Measurements from ENCODE around the gene LRIT2.

The LRIT2 gene, protein sequence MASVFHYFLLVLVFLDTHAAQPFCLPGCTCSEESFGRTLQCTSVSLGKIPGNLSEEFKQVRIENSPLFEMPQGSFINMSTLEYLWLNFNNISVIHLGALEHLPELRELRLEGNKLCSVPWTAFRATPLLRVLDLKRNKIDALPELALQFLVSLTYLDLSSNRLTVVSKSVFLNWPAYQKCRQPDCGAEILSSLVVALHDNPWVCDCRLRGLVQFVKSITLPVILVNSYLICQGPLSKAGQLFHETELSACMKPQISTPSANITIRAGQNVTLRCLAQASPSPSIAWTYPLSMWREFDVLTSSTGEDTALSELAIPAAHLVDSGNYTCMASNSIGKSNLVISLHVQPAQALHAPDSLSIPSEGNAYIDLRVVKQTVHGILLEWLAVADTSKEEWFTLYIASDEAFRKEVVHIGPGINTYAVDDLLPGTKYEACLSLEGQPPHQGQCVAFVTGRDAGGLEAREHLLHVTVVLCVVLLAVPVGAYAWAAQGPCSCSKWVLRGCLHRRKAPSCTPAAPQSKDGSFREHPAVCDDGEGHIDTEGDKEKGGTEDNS
- total RNA-seq, result 0 reads per million in 2 donors

DNA sequence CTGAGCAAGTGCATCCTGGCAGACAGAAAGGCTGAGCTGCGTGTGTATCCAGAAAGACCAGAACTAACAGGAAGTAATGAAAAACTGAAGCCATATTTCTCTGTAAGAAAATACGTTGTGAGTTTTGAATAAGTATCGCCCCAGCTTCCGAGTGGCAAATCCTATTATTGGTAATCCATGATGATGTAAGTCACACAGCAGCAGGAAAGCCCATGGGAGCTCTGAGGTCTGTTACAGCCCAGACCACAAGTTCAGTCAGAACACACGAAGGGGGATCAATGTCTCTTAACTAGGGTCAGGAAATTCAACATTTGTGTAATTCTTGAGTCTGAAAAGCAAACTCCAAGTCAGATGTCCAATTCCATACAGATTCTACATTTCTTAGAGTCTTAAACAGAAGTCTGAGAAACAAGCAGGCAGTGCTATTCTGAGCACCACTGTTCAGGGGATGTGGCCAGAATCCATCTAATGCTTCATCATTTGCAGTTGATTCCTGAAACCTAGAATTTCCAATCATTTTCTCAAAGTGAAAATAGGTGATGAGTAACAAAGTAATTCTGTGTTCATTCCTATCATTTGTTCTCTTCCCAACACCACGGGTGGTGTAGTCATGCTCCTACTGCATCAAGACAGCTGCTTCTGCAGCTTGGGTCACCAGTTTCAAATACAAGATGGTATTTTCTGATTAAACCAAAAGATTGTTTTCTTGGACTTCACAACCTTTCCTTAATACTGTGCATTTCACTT lies at the start of gene LRIT2:
Gene LRIT2 (minus strand): TSS at position 118 of the 747 bp plus-strand sequence. CDS start 24 bp downstream, at position 94.
- no peak for DNase-seq

GRCh38 chr10:84270708-84271107 lies 45.4 kb upstream of the LRIT2 start:
- DNase-seq, result no peak

DNA sequence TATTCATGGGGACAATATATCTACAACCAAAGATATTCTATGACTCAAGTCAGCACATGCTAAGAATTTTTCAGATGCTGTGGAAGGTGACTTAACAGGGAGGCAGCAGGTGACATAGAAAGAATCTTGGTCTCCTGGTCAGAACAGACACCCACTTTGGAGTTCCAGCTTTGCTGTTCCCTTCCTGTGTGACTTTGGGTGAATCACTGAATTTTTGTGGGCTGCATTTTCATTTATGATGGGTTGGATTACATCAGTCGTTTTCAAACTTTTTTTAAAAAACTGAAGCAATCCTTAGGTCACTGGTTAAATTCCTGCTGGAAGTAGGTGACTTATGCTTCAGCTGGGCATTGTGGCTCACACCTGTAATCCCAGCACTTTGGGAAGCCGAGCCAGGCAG lies 44.4 kb upstream of the LRIT2 start:
- DNase-seq, result no peak

DNA sequence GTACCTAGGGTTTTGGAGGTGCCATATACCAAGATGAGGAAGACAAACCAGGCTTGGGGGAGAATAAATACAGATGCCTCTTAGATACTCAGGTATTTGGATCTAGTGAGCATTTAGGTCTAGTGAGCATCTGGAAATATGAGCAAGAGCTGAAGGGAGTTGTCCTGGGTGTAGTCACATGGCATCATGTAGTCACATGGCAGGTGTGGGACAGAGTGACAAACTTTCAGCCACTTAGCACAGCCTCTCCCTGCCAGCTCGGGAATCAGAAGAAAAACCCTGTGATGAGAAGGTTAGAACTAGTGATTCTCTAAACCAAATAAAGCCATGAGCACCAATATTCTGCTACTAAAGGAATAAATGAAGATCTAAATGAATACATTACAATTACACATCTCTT lies 43.8 kb upstream of the LRIT2 start:
- no peak for DNase-seq

DNA sequence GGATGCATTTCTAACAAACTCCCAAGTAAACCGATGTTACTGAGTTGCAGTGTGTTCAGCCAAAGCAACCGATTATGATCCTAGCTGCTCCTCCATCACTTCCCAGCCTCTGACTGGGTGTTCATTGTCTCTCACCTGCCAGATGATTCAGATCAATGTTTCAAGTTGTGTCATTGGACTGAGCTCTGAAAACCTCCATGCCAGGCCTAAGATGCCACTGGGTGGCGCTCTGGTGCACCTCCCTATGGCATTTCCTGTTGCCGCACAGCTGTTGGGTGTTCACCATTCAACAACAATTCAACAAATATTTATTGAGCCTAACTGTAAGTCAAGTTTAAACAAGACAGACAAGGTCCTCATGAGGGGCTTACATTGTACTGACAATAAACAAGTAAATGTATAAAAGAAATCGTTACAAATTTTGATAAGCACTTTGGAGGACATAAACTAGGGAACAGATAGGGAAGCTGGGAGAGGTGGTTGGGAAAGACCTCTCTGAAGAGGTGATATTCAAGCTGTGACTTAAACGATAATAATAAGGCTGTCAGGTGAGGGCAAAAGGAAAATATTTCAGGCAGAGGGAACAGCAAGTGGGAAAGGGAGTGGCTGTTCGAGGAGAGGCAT lies 42.3 kb upstream of the LRIT2 start:
- peak; percentile 45 for DNase-seq

DNA sequence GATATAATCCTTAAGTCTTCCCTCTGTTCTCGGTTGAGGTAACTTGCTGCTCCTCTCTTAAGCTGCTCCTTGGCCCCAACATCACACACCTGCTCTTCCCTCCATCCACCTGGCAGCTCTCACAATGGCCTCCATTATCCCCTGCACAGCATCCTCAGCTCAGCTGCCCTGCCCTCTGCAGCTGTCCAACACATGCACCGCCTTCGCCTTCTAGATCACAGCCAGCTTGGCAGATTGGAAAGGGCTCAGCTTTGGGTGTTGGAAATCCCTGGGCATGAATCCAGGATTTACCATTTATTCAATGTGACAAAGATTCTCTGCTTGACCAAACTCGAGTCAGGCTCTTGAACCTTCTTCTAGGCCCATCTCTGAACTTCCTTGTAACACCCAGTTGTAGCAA lies 40.1 kb upstream of the LRIT2 start:
- no peak for DNase-seq

DNA sequence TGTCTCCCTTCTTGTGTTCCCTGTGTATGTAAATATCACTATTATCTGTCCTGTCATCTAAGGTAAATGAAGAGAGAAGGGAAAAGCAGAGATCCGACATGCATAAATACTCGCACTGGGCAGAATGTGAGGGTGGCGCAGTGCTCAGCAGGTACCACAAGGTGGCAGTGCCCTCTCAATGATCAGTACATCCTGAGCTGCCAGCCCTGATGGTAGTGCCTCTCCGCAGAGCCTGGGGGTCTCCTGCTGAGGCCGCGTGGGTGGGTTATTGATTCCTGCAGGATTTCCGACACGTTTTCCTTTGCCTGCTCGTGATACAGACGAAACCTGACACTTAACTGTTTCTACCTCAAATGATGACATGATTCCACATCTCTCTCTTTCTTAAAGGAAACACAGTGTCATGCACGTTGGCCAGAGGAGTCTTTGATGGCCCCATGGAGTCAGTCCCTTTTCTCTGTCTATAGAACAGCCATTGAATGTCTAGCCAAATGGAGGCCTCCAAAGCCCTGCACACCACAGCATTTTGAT lies 39.3 kb upstream of the LRIT2 start:
- peak; percentile 58 for DNase-seq

- no peak for DNase-seq
These were observed 38.4 kb upstream of the LRIT2 start for GRCh38 chr10:84263716-84264115.

DNA sequence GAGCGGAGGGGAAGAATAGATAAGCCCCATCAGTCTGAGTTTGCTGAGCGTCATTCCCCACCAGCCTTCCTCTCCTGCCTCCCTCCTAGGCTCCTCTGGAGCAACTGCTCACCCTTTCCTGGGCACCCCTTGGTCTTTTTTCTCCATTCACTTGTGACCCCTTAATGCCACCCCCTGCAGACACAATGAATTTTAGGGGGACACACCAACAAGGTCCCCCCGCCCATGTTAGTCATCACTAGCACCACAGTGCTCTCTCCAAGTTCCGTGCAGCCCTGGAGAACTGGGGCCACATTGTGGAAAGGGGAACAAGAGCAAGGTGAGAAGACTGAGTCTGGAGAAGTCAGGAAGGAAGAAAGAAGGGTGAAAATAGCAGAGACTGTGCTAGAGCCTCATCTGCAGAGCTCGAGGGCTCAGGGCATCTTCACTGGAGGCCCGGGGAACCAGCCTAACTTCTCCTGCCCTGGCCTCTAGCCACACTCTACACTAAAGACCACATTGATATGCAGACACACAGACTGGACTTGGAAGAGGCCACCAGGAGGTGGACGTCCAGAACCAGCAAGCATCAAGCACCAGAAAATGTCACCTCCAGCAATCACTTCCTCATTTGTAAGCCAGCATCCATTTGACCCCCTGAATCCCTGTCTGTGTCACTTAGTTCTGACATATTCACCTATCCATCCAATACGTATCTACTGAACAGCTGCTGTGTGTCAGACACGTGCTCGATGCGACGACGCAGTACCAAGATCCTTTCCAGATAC lies 37.0 kb upstream of the LRIT2 start:
- no peak for DNase-seq

DNA sequence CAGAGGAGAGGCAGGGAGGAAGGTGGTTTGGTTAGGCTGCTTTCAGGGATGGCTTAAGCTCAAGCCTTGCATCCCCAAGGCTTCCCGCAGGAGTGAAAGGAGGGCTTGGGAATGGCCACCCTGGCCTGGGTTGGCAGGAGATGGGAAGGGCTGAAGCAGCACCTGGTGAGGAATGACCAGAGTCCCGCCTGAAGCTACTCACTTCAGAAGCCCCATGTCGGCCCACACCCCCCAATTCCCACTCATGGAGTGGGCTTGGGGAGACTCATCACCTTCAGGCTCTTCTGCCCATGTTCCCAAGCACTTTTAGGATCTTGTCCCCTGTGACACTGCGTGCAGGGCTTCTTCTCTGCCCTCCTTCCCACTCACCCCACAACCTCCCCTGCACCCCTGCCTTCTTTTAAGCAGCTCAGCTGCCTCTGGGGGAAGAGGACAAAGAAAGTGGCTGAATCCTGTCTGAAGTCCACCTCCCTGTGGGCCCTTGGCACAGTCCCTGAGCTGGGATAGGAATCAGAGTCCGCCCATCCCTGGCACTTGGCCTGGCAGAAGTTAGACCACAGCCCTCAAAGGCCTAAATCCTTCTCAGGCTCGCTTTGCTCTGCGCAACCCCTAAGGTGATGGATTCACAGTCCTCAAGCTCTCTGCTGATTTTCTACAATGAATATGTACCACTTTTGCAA lies 36.0 kb upstream of the LRIT2 start:
- no peak for DNase-seq

DNA sequence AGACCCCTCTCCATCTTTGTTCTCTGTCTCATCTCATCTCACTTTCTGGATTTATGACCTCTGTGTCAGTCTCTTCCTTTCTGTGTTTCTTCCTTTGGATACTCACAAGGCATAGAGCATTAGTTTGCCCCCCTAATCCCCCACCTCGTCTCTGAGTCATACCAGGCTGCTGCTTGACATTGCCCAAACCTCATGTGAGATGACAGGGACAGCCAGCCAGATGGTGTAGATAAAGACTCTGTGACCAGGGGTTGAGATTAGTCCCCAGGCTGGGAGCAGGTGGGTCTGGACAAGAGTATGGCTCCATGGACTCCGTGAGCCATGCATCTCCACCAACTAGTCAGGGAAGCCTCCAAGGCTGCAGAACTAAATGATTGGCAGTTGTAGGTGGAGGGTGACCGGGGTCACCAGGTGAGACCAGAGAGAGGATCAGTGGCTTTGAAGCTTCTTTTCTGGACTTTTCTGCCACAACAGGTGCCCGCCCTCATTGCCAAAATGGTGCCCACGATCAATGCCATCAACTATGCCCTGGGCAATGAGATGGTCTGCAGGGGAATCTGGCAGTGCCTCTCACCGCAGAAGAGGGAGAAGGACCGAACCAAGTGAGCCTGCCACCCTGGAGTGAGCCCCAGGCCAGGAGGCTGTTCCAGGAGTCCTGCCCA lies 32.8 kb upstream of the LRIT2 start:
- no peak for DNase-seq

DNA sequence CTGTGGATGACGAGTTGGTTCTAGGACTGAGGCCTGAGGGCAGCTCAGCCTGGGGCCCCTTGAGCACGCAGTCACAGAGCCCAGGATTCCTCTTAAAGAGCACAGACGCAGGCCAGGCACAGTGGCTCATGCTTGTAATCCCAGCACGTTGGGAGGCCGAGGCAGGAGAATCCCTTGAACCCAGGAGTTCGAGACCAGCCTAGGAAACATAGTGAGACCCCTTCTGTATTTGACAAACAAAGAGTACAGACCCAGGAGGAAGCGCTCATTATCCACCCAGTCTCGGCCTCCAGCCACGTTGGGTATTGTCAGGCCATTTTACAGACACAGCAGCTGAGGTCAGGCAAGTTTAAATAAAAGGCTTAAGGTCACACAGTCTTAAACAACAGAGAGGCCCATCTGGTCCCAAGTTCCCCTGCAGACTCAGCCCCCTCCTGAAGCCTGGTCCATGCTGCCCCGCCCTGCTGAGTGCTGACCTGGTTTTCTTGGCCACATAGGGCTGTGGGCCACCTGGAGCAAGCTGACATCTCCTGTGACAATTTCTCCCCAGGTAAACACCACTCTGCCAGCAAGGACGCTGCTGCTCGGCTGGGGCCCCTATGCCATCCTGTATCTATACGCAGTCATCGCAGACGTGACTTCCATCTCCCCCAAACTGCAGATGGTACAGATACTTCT lies 32.1 kb upstream of the LRIT2 start:
- DNase-seq, result no peak

GRCh38 chr10:84256510-84257342 lies 31.4 kb upstream of the LRIT2 start:
- DNase-seq, result peak; percentile 10

DNA sequence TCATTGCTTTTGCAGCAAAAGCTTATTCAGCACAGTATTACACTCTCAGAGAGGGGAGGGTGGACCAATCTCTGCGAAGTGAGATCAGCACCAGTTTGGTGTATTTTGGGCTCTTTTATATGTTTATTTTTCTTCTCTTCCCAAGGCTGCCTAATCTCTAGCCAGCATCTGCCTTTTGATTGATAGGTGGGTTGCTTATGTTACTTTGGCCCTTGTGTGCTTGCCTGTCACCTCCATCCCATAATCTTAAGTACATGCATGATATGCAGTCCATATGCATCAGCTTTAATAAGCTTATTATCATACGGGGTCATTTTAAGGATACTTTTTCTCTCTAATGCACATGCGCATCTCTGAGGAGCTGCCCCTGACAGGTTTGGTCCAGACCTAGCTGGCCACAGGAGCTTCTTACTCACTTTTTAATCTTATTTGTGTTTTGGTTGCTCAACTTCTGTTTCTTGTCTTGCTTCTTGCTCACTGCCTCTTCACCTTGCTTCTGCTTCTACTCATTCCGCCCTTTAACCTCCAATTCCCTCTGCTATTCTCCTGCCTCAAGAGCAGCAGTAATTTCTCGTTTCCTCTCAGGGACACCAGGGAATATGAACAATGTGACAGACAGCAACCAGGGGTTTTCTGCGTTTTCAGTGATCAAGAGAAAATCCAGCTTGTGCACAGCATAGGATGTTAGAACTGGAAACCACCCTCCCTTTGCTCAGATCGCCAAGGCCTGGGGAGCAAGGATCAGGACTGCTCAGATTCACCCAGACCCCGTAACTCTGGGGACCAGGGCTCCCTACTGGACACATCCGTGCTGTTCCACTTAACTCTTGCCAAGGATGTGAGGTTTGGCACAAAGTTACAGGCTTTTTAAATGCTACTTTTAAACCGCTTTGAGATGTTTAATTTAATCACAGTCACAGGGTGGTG lies 29.5 kb upstream of the LRIT2 start:
- no peak for DNase-seq

GRCh38 chr10:84248794-84249193 lies 23.4 kb upstream of the LRIT2 start:
- no peak for DNase-seq

- no peak for DNase-seq
These were observed 22.2 kb upstream of the LRIT2 start for GRCh38 chr10:84247496-84247895.

DNA sequence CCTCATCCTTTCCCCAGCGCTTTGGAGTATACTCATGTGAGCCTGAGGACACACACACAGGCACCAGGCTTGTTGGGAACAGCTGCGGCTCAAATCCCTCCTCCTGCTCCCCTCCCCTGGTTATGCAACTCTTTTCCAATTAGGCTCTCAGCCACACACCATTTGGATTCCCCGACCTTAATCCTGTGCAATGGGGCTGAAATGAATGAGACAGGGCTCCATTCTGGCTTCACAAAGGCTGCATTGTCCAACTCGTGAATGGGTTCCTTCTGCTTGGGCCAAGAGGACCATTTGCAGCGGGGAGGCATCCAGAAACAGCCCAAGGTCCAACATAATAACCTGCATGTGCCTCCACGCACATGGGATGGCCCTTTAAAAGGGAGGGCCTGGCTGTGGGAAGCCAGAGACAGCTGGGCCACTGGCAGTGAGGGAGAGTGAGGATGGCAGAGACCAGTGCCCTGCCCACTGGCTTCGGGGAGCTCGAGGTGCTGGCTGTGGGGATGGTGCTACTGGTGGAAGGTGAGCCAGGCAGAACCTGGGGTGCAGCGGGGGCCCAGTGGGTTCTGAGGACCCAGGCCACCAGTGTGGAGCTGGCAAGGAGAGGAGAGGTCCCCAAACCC lies 19.4 kb upstream of the LRIT2 start, which contains the start of gene RGR:
Gene RGR (plus strand): TSS at position 403 of the 620 bp plus-strand sequence. CDS start 38 bp downstream, at position 441.
- no peak for DNase-seq

DNA sequence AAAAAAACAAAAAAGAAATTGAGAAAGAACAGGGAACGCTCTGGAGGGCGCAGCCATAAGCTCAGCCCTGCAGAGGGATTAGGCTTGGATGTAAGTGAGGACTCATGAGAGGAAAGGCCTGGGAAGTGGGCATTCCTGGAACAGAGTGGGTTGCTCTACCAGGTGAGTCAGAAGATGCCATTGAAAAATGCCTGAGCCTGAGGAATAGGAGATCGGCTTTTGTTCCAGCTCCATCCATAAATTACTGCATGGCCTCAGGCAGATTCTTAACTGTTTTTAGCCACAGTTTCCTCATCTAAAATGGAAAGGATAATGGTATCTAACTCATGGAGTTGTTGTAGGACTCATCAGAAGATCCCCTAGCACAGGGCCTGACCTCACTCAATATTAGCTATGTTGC lies 18.4 kb upstream of the LRIT2 start:
- DNase-seq, result no peak
